DND-41 (cell line): ENCODE results near the gene IQSEC1.

Source experiments
- CTCF ChIP-seq: IDR thresholded peaks from 2 replicates; pipeline ENCODE4 v1.5.1; 2012; ENCODE audit warnings: borderline replicate concordance, low read length, moderate library complexity, mild to moderate bottlenecking; ENCODE audit not compliant: poor library complexity, severe bottlenecking; ENCODE audit errors: extremely low read depth
- EZH2 ChIP-seq: IDR thresholded peaks from 3 replicates; pipeline ENCODE4 v1.6.1; 2012; ENCODE audit warnings: borderline replicate concordance, low read depth, mild to moderate bottlenecking, moderate library complexity, low read length, inconsistent platforms; ENCODE audit not compliant: severe bottlenecking

DNA sequence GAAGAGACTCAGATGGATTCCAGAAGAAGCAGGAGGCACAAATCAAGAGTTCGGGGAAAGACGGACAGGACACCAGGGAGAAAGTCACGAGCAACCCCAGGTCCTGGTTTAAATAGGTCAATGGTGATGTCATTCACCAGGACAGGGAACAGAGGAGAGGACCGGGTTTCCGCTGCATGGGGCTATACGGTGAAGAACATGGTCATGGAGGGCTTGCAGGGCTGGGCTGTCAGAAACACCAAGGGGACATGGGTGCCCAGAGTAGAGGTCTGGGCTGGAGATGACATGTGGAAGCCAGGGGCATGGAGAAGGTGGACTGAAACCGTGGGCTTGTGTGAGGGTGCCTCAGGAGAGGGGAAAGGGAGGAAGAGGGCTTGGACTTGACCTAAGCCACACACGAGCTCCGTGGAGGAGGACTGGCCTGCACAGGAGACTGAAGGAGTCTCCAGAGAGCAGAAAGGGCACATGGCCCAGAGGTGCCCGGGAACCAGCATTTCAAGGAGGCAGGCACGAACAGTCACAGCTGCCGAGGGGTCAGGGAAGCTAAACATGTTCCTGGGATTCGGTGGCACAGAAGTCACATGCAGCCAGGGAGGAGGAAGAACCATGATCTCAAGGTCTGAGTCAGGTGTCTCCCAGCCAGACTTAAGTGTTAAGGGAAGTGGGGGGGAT is 177.7 kb downstream of the IQSEC1 start:
- TF ChIP-seq CTCF, result no peak
- no peak for TF ChIP-seq EZH2
